HEK293 (cell line): ENCODE measurements around the gene PHF23.
A peak's percentile ranks its signal among the peaks of the same experiment; 100 is the strongest.

Source experiments
- ATF2 ChIP-seq: fragments of 450-650 bp; formaldehyde crosslinking; IDR thresholded peaks from 2 replicates; pipeline ENCODE4 v1.5.1; 2016; ENCODE audit warnings: missing biosample characterization, missing genetic modification characterization, low read depth
- ELK4 ChIP-seq: IDR thresholded peaks from 2 replicates; pipeline ENCODE4 v1.6.1; 2011; ENCODE audit warnings: mild to moderate bottlenecking, low read depth, low read length, borderline replicate concordance
- HOXA7 ChIP-seq: sonication (generic); formaldehyde crosslinking; IDR thresholded peaks from 2 replicates; pipeline ENCODE4 v1.8.1; 2022; ENCODE audit warnings: missing genetic modification reagents, borderline replicate concordance
- HOXC10 ChIP-seq: sonication (generic); formaldehyde crosslinking; IDR thresholded peaks from 2 replicates; pipeline ENCODE4 v1.8.1; 2023; ENCODE audit warnings: mild to moderate bottlenecking, missing genetic modification reagents
- KLF1 ChIP-seq: fragments of 450-650 bp; formaldehyde crosslinking; IDR thresholded peaks from 2 replicates; pipeline ENCODE4 v1.5.1; 2016; ENCODE audit warnings: missing biosample characterization, missing genetic modification characterization
- OSR2 ChIP-seq: fragments of 450-650 bp; formaldehyde crosslinking; IDR thresholded peaks from 2 replicates; pipeline ENCODE4 v1.5.1; 2016; ENCODE audit warnings: missing biosample characterization, missing genetic modification characterization
- REST ChIP-seq: fragments of 450-650 bp; formaldehyde crosslinking; IDR thresholded peaks from 2 replicates; pipeline ENCODE4 v1.5.1; 2016; ENCODE audit warnings: missing biosample characterization, missing genetic modification characterization
- SP2 ChIP-seq: fragments of 450-650 bp; formaldehyde crosslinking; IDR thresholded peaks from 2 replicates; pipeline ENCODE4 v1.5.1; 2016; ENCODE audit warnings: missing biosample characterization, missing genetic modification characterization
- SP3 ChIP-seq: fragments of 450-650 bp; formaldehyde crosslinking; IDR thresholded peaks from 2 replicates; pipeline ENCODE4 v1.5.1; 2016; ENCODE audit warnings: missing biosample characterization, missing genetic modification characterization
- YY1 ChIP-seq: fragments of 450-650 bp; formaldehyde crosslinking; IDR thresholded peaks from 2 replicates; pipeline ENCODE4 v1.5.1; 2018; ENCODE audit warnings: missing biosample characterization, missing genetic modification characterization
- ZBTB1 ChIP-seq: fragments of 450-650 bp; formaldehyde crosslinking; IDR thresholded peaks from 2 replicates; pipeline ENCODE4 v1.5.1; 2016; ENCODE audit warnings: missing biosample characterization, missing genetic modification characterization
- ZBTB11 ChIP-seq: fragments of 450-650 bp; formaldehyde crosslinking; conservative IDR thresholded peaks from 2 replicates; pipeline ENCODE4 v1.5.1; 2016; ENCODE audit warnings: low read depth, missing biosample characterization, missing genetic modification characterization
- ZBTB6 ChIP-seq: fragments of 450-650 bp; formaldehyde crosslinking; IDR thresholded peaks from 2 replicates; pipeline ENCODE4 v1.5.1; 2017; ENCODE audit warnings: missing biosample characterization, missing genetic modification characterization
- ZFP3 ChIP-seq: fragments of 450-650 bp; formaldehyde crosslinking; IDR thresholded peaks from 2 replicates; pipeline ENCODE4 v1.5.1; 2016; ENCODE audit warnings: low read depth, missing biosample characterization, missing genetic modification characterization
- ZNF138 ChIP-seq: fragments of 450-650 bp; formaldehyde crosslinking; IDR thresholded peaks from 2 replicates; pipeline ENCODE4 v1.5.1; 2016; ENCODE audit warnings: missing biosample characterization, missing genetic modification characterization, borderline replicate concordance
- ZNF140 ChIP-seq: fragments of 450-650 bp; formaldehyde crosslinking; IDR thresholded peaks from 2 replicates; pipeline ENCODE4 v1.5.1; 2016; ENCODE audit warnings: missing biosample characterization, missing genetic modification characterization
- ZNF184 ChIP-seq: fragments of 450-650 bp; IDR thresholded peaks from 2 replicates; pipeline ENCODE4 v1.5.1; 2018; ENCODE audit warnings: missing biosample characterization, mild to moderate bottlenecking, missing genetic modification characterization
- ZNF302 ChIP-seq: fragments of 450-650 bp; formaldehyde crosslinking; IDR thresholded peaks from 2 replicates; pipeline ENCODE4 v1.5.1; 2016; ENCODE audit warnings: missing biosample characterization, missing genetic modification characterization, low read depth
- ZNF335 ChIP-seq: fragments of 450-650 bp; formaldehyde crosslinking; conservative IDR thresholded peaks from 2 replicates; pipeline ENCODE4 v1.5.1; 2016; ENCODE audit warnings: missing biosample characterization, missing genetic modification characterization
- ZNF341 ChIP-seq: fragments of 450-650 bp; formaldehyde crosslinking; IDR thresholded peaks from 2 replicates; pipeline ENCODE4; 2016; ENCODE audit warnings: low read depth, missing biosample characterization, missing genetic modification characterization
- ZNF449 ChIP-seq: fragments of 450-650 bp; formaldehyde crosslinking; IDR thresholded peaks from 2 replicates; pipeline ENCODE4 v1.5.1; 2017; ENCODE audit warnings: missing biosample characterization, mild to moderate bottlenecking, missing genetic modification characterization, moderate library complexity
- ZNF560 ChIP-seq: fragments of 450-650 bp; formaldehyde crosslinking; IDR thresholded peaks from 2 replicates; pipeline ENCODE4 v1.5.1; 2017; ENCODE audit warnings: missing biosample characterization, missing genetic modification characterization, borderline replicate concordance
- ZNF610 ChIP-seq: fragments of 450-650 bp; formaldehyde crosslinking; IDR thresholded peaks from 2 replicates; pipeline ENCODE4 v1.5.1; 2016; ENCODE audit warnings: missing biosample characterization, missing genetic modification characterization, borderline replicate concordance
- ZNF629 ChIP-seq: fragments of 450-650 bp; formaldehyde crosslinking; IDR thresholded peaks from 2 replicates; pipeline ENCODE4 v1.5.1; 2017; ENCODE audit warnings: missing biosample characterization, missing genetic modification characterization
- ZNF701 ChIP-seq: fragments of 450-650 bp; formaldehyde crosslinking; IDR thresholded peaks from 2 replicates; pipeline ENCODE4 v1.5.1; 2016; ENCODE audit warnings: missing biosample characterization, missing genetic modification characterization

The PHF23 gene

GRCh38 chr17:7281074-7281952, 42.1 kb upstream of the PHF23 start, which contains the start of gene SLC2A4 (continued):
- peak; percentile 92 for TF ChIP-seq SP3
- no peak for TF ChIP-seq HOXA7 (CRISPR knock-in tag)
- TF ChIP-seq ZNF140 (tag by site-specific recombination): no peak
- TF ChIP-seq ZBTB11 (tag by site-specific recombination): no peak
- no peak for TF ChIP-seq ZNF184 (tag by site-specific recombination)
- no peak for TF ChIP-seq ZNF560 (tag by site-specific recombination)
- peak; percentile 70 for TF ChIP-seq KLF1 (tag by site-specific recombination)
- peak; percentile 85 for TF ChIP-seq ZBTB6 (tag by site-specific recombination)
- no peak; the same call in 1 of the 2 replicates for TF ChIP-seq ZNF341 (tag by site-specific recombination)
- TF ChIP-seq ZNF302: no peak
- 0 out of 2 replicates have a peak, but pooled peaks have one; percentile 3 for TF ChIP-seq HOXC10
- no peak for TF ChIP-seq ELK4
- peak; percentile 73 for TF ChIP-seq ZNF629 (tag by site-specific recombination)
- TF ChIP-seq ZNF449 (tag by site-specific recombination): peak; percentile 51
- no peak for TF ChIP-seq OSR2
- TF ChIP-seq ZNF335 (tag by site-specific recombination): peak; percentile 63
- no peak for TF ChIP-seq YY1 (tag by site-specific recombination)
- TF ChIP-seq ZNF138: no peak
- no peak for TF ChIP-seq REST (tag by site-specific recombination)
- TF ChIP-seq ZFP3 (tag by site-specific recombination): no peak
- TF ChIP-seq ATF2 (tag by site-specific recombination): no peak
- no peak for TF ChIP-seq ZNF701 (tag by site-specific recombination)
- TF ChIP-seq ZNF610 (tag by site-specific recombination): no peak
- peak; percentile 88 for TF ChIP-seq SP2 (tag by site-specific recombination)
- no peak for TF ChIP-seq ZBTB1
